BLaER1 treated with 17β-estradiol and CSF1 and Interleukin-3, amounts not matched to agents 10 nM and 100 nM (cell line): ENCODE measurements around the gene TCHP.
"Not testable (repeated sequence)": the region's sequence is repeated elsewhere in the genome, so short reads cannot be mapped to it uniquely, and the experiment has no call there.

Source experiments
- H3K27ac ChIP-seq, 11 experiments: shearing (Covaris generic); formaldehyde crosslinking; 2 replicates each; pipeline ENCODE4 v1.8.1; 2022
- H3K27me3 ChIP-seq, 11 experiments: shearing (Covaris generic); formaldehyde crosslinking; 2 replicates each; pipeline ENCODE4 v1.8.1; 2022
- H3K36me3 ChIP-seq, 11 experiments: shearing (Covaris generic); formaldehyde crosslinking; 2 replicates each; pipeline ENCODE4 v1.8.1; 2022
- H3K4me1 ChIP-seq, 10 experiments: shearing (Covaris generic); formaldehyde crosslinking; 2 replicates each; pipeline ENCODE4 v1.8.1; 2022
- H3K4me2 ChIP-seq, 11 experiments: shearing (Covaris generic); formaldehyde crosslinking; 2 replicates each; pipeline ENCODE4 v1.8.1; 2022
- H3K4me3 ChIP-seq, 10 experiments: shearing (Covaris generic); formaldehyde crosslinking; 2 replicates each; pipeline ENCODE4 v1.8.1; 2022
- H3K9ac ChIP-seq, 11 experiments: shearing (Covaris generic); formaldehyde crosslinking; 2 replicates each; pipeline ENCODE4 v1.8.1; 2022
- H3K9me3 ChIP-seq, 11 experiments: shearing (Covaris generic); formaldehyde crosslinking; replicated peaks in 1 of 11; 2 replicates each; pipeline ENCODE4 v1.8.1; 2022
- H4K20me1 ChIP-seq, 11 experiments: shearing (Covaris generic); formaldehyde crosslinking; 2 replicates each; pipeline ENCODE4 v1.8.1; 2022
- Cebpa-rat ChIP-seq, 11 experiments: shearing (Covaris generic); IDR thresholded peaks; 2 replicates each; pipeline ENCODE4 v1.8.1; 2022

The TCHP gene

GRCh38 chr12:109923038-109923437 is 23.0 kb downstream of the TCHP start:
- H3K27ac ChIP-seq, result no peak overlapping the region

GRCh38 chr12:109923481-109924245 is 23.6 kb downstream of the TCHP start:
- Histone ChIP-seq H3K36me3 (peaks cover 37 to 95% (median 74%) of the 10 kb centered on the region in 11 experiments), H4K20me1 (peaks cover 0 to 43% (median 0%) of the 10 kb centered on the region in 11 experiments; a peak in 4 of 22 replicates), H3K9ac (no peak overlapping the region), H3K9me3 (peaks cover 0 to 4% (median 0%) of the 10 kb centered on the region in 11 experiments; a peak in 1 of 22 replicates), H3K27me3 (no peaks in the 10 kb centered on the region), H3K4me3 (no peak overlapping the region), H3K27ac (no peak overlapping the region), H3K4me2 (no peak overlapping the region), H3K4me1 (peaks cover 0 to 26% (median 14%) of the 10 kb centered on the region in 10 experiments; a peak in 13 of 20 replicates)
- TF ChIP-seq Cebpa-rat (IDR thresholded peaks at IDR 0.05), result no peak

More at GRCh38 chr12:109923038-109923437, 23.0 kb downstream of the TCHP start:
- Histone ChIP-seq H3K4me3 (no peak overlapping the region), H4K20me1 (peaks cover 0 to 43% (median 0%) of the 10 kb centered on the region in 11 experiments; a peak in 4 of 22 replicates), H3K27me3 (no peaks in the 10 kb centered on the region), H3K4me1 (peaks cover 0 to 24% (median 14%) of the 10 kb centered on the region in 10 experiments; a peak in 13 of 20 replicates), H3K9me3 (peaks cover 0 to 4% (median 0%) of the 10 kb centered on the region in 11 experiments; a peak in 1 of 22 replicates), H3K36me3 (peaks cover 43 to 95% (median 74%) of the 10 kb centered on the region in 11 experiments), H3K4me2 (no peak overlapping the region), H3K9ac (no peak overlapping the region)
- TF ChIP-seq Cebpa-rat (IDR thresholded peaks at IDR 0.05), result no peak

DNA sequence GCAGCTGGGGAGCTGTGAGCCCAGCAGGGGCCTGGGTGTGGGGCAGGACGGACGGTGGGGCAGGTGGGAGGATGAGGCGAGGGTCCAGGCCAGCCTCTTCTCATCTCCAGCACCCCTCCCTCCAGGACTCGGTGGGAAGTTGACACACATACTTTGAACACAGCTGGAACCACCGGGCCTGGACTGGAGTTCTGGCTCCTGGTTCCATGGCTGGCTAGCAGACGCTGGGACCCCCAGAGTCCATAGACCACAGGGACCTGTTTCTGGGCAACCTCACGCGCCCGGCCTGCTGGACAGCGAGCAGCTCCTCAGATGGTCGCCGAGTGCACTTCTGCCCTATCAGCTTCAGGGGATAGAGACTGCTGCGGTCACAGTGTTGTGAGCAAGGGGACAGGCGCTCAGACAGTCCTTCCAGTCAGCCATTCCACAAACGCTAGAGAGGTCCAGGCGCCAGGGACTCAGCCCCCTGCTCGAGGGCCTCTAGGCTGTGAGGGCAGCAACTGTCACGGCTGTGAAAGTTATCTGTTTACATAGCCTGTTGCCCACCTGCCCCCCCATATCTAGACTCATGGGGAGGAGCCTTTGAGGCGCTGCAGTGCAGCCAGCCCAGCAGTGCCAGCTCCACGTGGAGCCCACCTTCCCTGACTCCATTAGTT is 25.2 kb downstream of the TCHP start:
- peak overlapping the region in 3 of 11 experiments; percentile 11 to 33 (median 32); a peak in 2 of 22 replicates for H3K9ac ChIP-seq
- H3K4me2 ChIP-seq, result peak overlapping the region in 7 of 11 experiments; percentile 15 to 51 (median 36); a peak in 10 of 22 replicates
- H3K9me3 ChIP-seq, result peaks cover 0 to 4% (median 0%) of the 10 kb centered on the region in 11 experiments; a peak in 1 of 22 replicates
- no peak overlapping the region; a peak in 1 of 20 replicates for H3K4me3 ChIP-seq
- peaks cover 0 to 31% (median 14%) of the 10 kb centered on the region in 10 experiments; a peak in 13 of 20 replicates for H3K4me1 ChIP-seq
- H4K20me1 ChIP-seq, result peaks cover 0 to 47% (median 0%) of the 10 kb centered on the region in 11 experiments; a peak in 4 of 22 replicates
- no peaks in the 10 kb centered on the region for H3K27me3 ChIP-seq
- H3K36me3 ChIP-seq, result peaks cover 34 to 95% (median 74%) of the 10 kb centered on the region in 11 experiments
- no peak for TF ChIP-seq Cebpa-rat (IDR thresholded peaks at IDR 0.05)
- peak overlapping the region in 6 of 11 experiments; percentile 2 to 40 (median 28); a peak in 6 of 22 replicates for H3K27ac ChIP-seq

DNA sequence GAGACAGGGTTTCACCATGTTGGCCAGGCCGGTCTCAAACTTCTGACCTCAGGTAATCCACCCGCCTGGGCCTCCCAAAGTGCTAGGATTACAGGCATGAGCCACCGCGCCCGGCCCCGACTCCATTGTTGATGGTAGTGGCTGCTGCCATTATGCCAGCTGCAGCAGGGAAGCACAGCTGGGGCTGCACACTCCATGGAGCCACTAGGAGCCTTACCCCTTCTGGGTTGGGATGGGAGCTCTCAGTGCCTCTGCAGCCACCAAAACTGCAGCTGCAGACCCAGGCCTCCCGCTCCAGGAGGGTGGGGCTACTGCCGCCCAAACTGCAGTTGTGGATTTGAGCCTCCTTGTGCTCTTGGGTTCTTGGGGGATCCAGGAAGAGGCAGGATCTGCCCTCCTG is 25.9 kb downstream of the TCHP start:
- peaks cover 0 to 32% (median 14%) of the 10 kb centered on the region in 10 experiments; a peak in 13 of 20 replicates for H3K4me1 ChIP-seq
- no peak overlapping the region for H3K27ac ChIP-seq
- H3K9ac ChIP-seq, result no peak overlapping the region
- no peak overlapping the region; a peak in 1 of 22 replicates for H3K4me2 ChIP-seq
- H3K4me3 ChIP-seq, result no peak overlapping the region
- peaks cover 0 to 4% (median 0%) of the 10 kb centered on the region in 11 experiments; a peak in 1 of 22 replicates for H3K9me3 ChIP-seq
- peaks cover 0 to 44% (median 0%) of the 10 kb centered on the region in 11 experiments; a peak in 3 of 22 replicates for H4K20me1 ChIP-seq
- H3K36me3 ChIP-seq, result peaks cover 34 to 95% (median 74%) of the 10 kb centered on the region in 11 experiments
- H3K27me3 ChIP-seq, result no peaks in the 10 kb centered on the region
- no peak for TF ChIP-seq Cebpa-rat (IDR thresholded peaks at IDR 0.05)

DNA sequence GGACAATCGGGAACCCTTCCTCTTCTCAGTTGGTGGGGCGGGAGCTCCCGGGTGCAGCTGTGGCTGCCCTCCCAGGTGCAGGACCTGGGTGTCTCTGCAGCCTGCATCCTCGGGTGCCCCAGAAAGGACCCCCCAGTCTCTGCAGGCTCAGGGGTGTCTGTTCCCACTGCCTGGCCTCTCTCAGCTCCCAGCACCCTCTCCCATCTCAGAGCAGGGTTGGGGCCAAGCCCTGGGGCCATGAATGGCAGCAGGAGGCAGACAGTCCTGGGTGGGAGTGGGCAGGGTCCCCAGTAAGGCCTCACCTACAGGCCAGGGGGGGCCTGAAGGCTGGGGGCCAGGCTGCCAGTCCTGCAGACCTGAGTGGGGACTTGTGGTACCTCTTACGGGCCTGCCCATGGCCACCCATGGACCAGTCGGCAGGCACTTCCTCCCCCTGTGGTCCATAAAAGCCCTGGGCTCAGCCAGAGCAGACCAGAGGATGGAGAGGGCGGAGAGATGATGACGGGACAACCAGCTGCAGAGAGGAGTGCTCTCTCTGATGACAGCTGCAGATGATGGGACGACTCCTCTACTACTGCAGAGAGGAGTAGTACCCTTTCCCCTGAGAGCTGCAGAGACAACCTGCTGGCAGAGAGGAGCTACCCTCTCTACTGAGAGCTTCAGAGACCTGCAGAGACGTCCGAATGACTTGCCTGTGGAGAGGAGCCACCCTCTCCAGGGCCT is 26.6 kb downstream of the TCHP start:
- no peaks in the 10 kb centered on the region for H3K27me3 ChIP-seq
- no peak for TF ChIP-seq Cebpa-rat (IDR thresholded peaks at IDR 0.05)
- H4K20me1 ChIP-seq, result peaks cover 0 to 39% (median 0%) of the 10 kb centered on the region in 11 experiments; a peak in 2 of 22 replicates
- H3K4me2 ChIP-seq, result no peak overlapping the region; a peak in 1 of 22 replicates
- peaks cover 0 to 4% (median 0%) of the 10 kb centered on the region in 11 experiments; a peak in 1 of 22 replicates for H3K9me3 ChIP-seq
- no peak overlapping the region for H3K4me3 ChIP-seq
- no peak overlapping the region for H3K27ac ChIP-seq
- H3K4me1 ChIP-seq, result peaks cover 0 to 35% (median 14%) of the 10 kb centered on the region in 10 experiments; a peak in 13 of 20 replicates
- peaks cover 37 to 95% (median 74%) of the 10 kb centered on the region in 11 experiments for H3K36me3 ChIP-seq
- no peak overlapping the region for H3K9ac ChIP-seq

GRCh38 chr12:109927622-109928021 is 27.5 kb downstream of the TCHP start:
- Histone ChIP-seq H3K9ac (no peak overlapping the region), H3K36me3 (peaks cover 46 to 95% (median 77%) of the 10 kb centered on the region in 11 experiments), H4K20me1 (peaks cover 0 to 35% (median 0%) of the 10 kb centered on the region in 11 experiments; a peak in 2 of 22 replicates), H3K27me3 (no peaks in the 10 kb centered on the region), H3K4me2 (no peak overlapping the region), H3K27ac (no peak overlapping the region), H3K4me1 (peaks cover 0 to 42% (median 14%) of the 10 kb centered on the region in 10 experiments; a peak in 13 of 20 replicates), H3K4me3 (no peak overlapping the region), H3K9me3 (peaks cover 0 to 4% (median 0%) of the 10 kb centered on the region in 11 experiments; a peak in 1 of 22 replicates)
- no peak for TF ChIP-seq Cebpa-rat (IDR thresholded peaks at IDR 0.05)

GRCh38 chr12:109928058-109928656 is 28.1 kb downstream of the TCHP start:
- H3K4me1 ChIP-seq, result peaks cover 0 to 47% (median 17%) of the 10 kb centered on the region in 10 experiments; a peak in 13 of 20 replicates
- H3K9ac ChIP-seq, result 0 out of 22 replicates have a peak overlapping the region, but pooled peaks of 1 of the 11 experiments have one; percentile 18
- H3K9me3 ChIP-seq, result peaks cover 0 to 4% (median 0%) of the 10 kb centered on the region in 11 experiments; a peak in 1 of 22 replicates
- no peak overlapping the region; a peak in 1 of 22 replicates for H3K27ac ChIP-seq
- H3K4me2 ChIP-seq, result no peak overlapping the region
- no peak overlapping the region for H3K4me3 ChIP-seq
- H3K36me3 ChIP-seq, result peaks cover 51 to 96% (median 77%) of the 10 kb centered on the region in 11 experiments
- peaks cover 0 to 33% (median 0%) of the 10 kb centered on the region in 11 experiments; a peak in 2 of 22 replicates for H4K20me1 ChIP-seq
- H3K27me3 ChIP-seq, result no peaks in the 10 kb centered on the region
- no peak for TF ChIP-seq Cebpa-rat (IDR thresholded peaks at IDR 0.05)

DNA sequence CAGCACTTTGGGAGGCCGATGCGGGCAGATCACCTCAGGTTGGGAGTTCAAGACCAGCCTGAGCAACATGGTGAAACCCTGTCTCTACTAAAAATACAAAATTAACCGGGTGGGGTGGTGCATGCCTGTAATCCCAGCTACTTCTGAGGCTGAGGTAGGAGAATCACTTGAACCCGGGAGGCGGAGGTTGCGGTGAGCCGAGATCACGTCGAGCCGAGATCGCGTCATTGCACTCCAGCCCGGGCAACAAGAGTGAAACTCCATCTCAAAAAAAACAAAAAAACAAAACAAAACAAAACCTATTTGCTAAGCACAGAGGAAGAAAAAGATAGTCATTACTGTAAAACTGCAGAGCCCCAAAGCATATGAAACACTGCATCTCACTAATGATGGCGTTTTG is 29.3 kb downstream of the TCHP start:
- peaks cover 0 to 58% (median 21%) of the 10 kb centered on the region in 10 experiments; a peak in 13 of 20 replicates for H3K4me1 ChIP-seq
- not testable (repeated sequence) for H3K4me3 ChIP-seq, H3K4me2 ChIP-seq, H3K9ac ChIP-seq, H3K9me3 ChIP-seq, H3K27me3 ChIP-seq, H3K27ac ChIP-seq
- peaks cover 0 to 25% (median 0%) of the 10 kb centered on the region in 11 experiments; a peak in 1 of 22 replicates for H4K20me1 ChIP-seq
- H3K36me3 ChIP-seq, result peaks cover 63 to 96% (median 81%) of the 10 kb centered on the region in 11 experiments
